IMR-90 (cell line): Measurements from ENCODE around the gene SMYD2. TPM values are rescaled to one million over a fixed set of nuclear protein-coding genes. Genes with fewer than 3 reads are reported as not detected.

Experiments
- ATAC-seq: fragments of 200-7000 bp; cut with Tn5 transposase; 2 replicates; pipeline ENCODE4 v1.9.1; 2020; ENCODE audit warnings: low read depth, mild to moderate bottlenecking, moderate library complexity
- BruUV-seq: library from RNA; stranded (reverse); fragments of 400-500 nt; replicated peaks from 2 replicates; lab custom pipeline; 2021; lab: Mats Ljungman, UMichigan
- CTCF ChIA-PET: fragments of 300-600 bp; formaldehyde crosslinking; extraction: SDS; loops from one replicate; lab custom pipeline; 2021; ENCODE audit warnings: antibody characterized with exemption; lab: Yijun Ruan, JAX
- POLR2A ChIA-PET: fragments of 300-600 bp; sonication (Branson Sonifier 250); formaldehyde crosslinking; loops from one replicate; lab custom pipeline; 2022; ENCODE audit warnings: antibody characterized with exemption; ENCODE audit not compliant: unreplicated experiment; lab: Charles Lee
- DNase-seq: peaks from one replicate; pipeline ENCODE4 v3.0.0; 2013
- H2AFZ ChIP-seq: replicated peaks from 2 replicates; pipeline ENCODE3; 2013; ENCODE audit warnings: low read length, mild to moderate bottlenecking; ENCODE audit not compliant: poor library complexity
- H2AK5ac ChIP-seq: 2 replicates; pipeline ENCODE4 v1.6.1; 2013; ENCODE audit warnings: low read depth, low read length, inconsistent platforms
- H2AK9ac ChIP-seq: replicated peaks from 2 replicates; pipeline ENCODE3; 2013; ENCODE audit warnings: mild to moderate bottlenecking, low read depth, low read length, moderate library complexity; ENCODE audit not compliant: poor library complexity
- H2BK120ac ChIP-seq: 2 replicates; pipeline ENCODE4 v1.6.1; 2013; ENCODE audit warnings: low read depth, low read length, inconsistent platforms
- H2BK15ac ChIP-seq: 3 replicates; pipeline ENCODE4 v1.6.1; 2013; ENCODE audit warnings: low read depth, low read length, inconsistent platforms
- H2BK20ac ChIP-seq: 2 replicates; pipeline ENCODE4 v1.6.1; 2013; ENCODE audit warnings: low read depth, mild to moderate bottlenecking, inconsistent platforms, low read length, moderate library complexity
- H2BK5ac ChIP-seq: 2 replicates; pipeline ENCODE4 v1.6.1; 2013; ENCODE audit warnings: mild to moderate bottlenecking, low read depth, low read length, inconsistent platforms; ENCODE audit not compliant: poor library complexity, severe bottlenecking
- H3K14ac ChIP-seq: replicated peaks from 2 replicates; pipeline ENCODE4 v1.6.1; 2013; ENCODE audit warnings: low read depth, low read length, inconsistent platforms
- H3K18ac ChIP-seq: 2 replicates; pipeline ENCODE4 v1.6.1; 2013; ENCODE audit warnings: low read depth, low read length, control low read depth
- H3K23ac ChIP-seq: 2 replicates; pipeline ENCODE4 v1.6.1; 2013; ENCODE audit warnings: low read depth, low read length, inconsistent platforms
- H3K27ac ChIP-seq: 2 replicates; pipeline ENCODE4 v1.5.1; 2013; ENCODE audit warnings: mild to moderate bottlenecking, control low read depth, low read length; ENCODE audit not compliant: insufficient read depth
- H3K27me3 ChIP-seq: 2 replicates; pipeline ENCODE4 v1.6.1; 2013; ENCODE audit warnings: low read length; ENCODE audit not compliant: control insufficient read depth, insufficient read depth
- H3K36me3 ChIP-seq: 2 replicates; pipeline ENCODE4 v1.6.1; 2013; ENCODE audit warnings: low read length, mixed read lengths; ENCODE audit not compliant: control insufficient read depth, insufficient read depth
- H3K4ac ChIP-seq: 2 replicates; pipeline ENCODE4 v1.6.1; 2013; ENCODE audit warnings: low read depth, low read length, inconsistent platforms
- H3K4me1 ChIP-seq: 2 replicates; pipeline ENCODE4 v1.6.1; 2013; ENCODE audit warnings: low read length, mixed read lengths; ENCODE audit not compliant: control insufficient read depth, insufficient read depth
- H3K4me2 ChIP-seq: 2 replicates; pipeline ENCODE4 v1.6.1; 2013; ENCODE audit warnings: low read depth, mild to moderate bottlenecking, control low read depth, low read length, moderate library complexity
- H3K4me3 ChIP-seq: 2 replicates; pipeline ENCODE4 v1.5.1; 2013; ENCODE audit warnings: low read depth, mild to moderate bottlenecking, control low read depth, low read length, moderate library complexity; ENCODE audit not compliant: insufficient read depth
- H3K56ac ChIP-seq: 2 replicates; pipeline ENCODE4 v1.6.1; 2013; ENCODE audit warnings: low read length, inconsistent platforms; ENCODE audit not compliant: insufficient read depth; ENCODE audit errors: extremely low read depth
- H3K79me1 ChIP-seq, 2 experiments: 2 replicates each; pipeline ENCODE4 v1.6.1; 2013; ENCODE audit warnings: low read length in 2 of 2, inconsistent platforms in 1 of 2, low read depth in 1 of 2
- H3K9ac ChIP-seq: 2 replicates; pipeline ENCODE4 v1.6.1; 2013; ENCODE audit warnings: low read depth, low read length, control low read depth
- H3K9me1 ChIP-seq: 2 replicates; pipeline ENCODE4 v1.6.1; 2013; ENCODE audit warnings: low read length, inconsistent platforms; ENCODE audit not compliant: insufficient read depth
- H3K9me3 ChIP-seq: 2 replicates; pipeline ENCODE4 v1.6.1; 2013; ENCODE audit warnings: low read length; ENCODE audit not compliant: control insufficient read depth, insufficient read depth
- H4K20me1 ChIP-seq: 2 replicates; pipeline ENCODE4 v1.6.1; 2013; ENCODE audit warnings: low read length, inconsistent platforms; ENCODE audit not compliant: insufficient read depth
- H4K5ac ChIP-seq: 2 replicates; pipeline ENCODE4 v1.6.1; 2013; ENCODE audit warnings: mild to moderate bottlenecking, low read depth, low read length, control low read depth
- H4K8ac ChIP-seq, 2 experiments: 2 replicates each; pipeline ENCODE4 v1.6.1; 2013; ENCODE audit warnings: low read depth in 2 of 2, low read length in 2 of 2, control low read depth in 1 of 2, inconsistent platforms in 1 of 2
- H4K91ac ChIP-seq: 2 replicates; pipeline ENCODE4 v1.6.1; 2013; ENCODE audit warnings: low read depth, low read length, inconsistent platforms; ENCODE audit not compliant: insufficient read depth
- BHLHE40 ChIP-seq: fragments of 150-350 bp; IDR thresholded peaks from 2 replicates; pipeline ENCODE4 v1.6.1; 2016; ENCODE audit warnings: mild to moderate bottlenecking, low read depth, low read length
- CEBPB ChIP-seq: IDR thresholded peaks from 2 replicates; pipeline ENCODE4 v1.6.1; 2012; ENCODE audit warnings: low read depth, low read length, improper control_type of control experiment
- CHD1 ChIP-seq: IDR thresholded peaks from 2 replicates; pipeline ENCODE4 v1.6.1; 2012; ENCODE audit warnings: low read depth, low read length, improper control_type of control experiment
- FOS ChIP-seq: fragments of 150-350 bp; IDR thresholded peaks from 2 replicates; pipeline ENCODE4 v1.6.1; 2016; ENCODE audit warnings: low read depth, low read length
- MAFK ChIP-seq: IDR thresholded peaks from 2 replicates; pipeline ENCODE4 v1.6.1; 2012; ENCODE audit warnings: low read depth, low read length, improper control_type of control experiment
- MAZ ChIP-seq: IDR thresholded peaks from 2 replicates; pipeline ENCODE4 v1.6.1; 2012; ENCODE audit warnings: low read depth, mild to moderate bottlenecking, low read length, improper control_type of control experiment, moderate library complexity, borderline replicate concordance
- MXI1 ChIP-seq: IDR thresholded peaks from 2 replicates; pipeline ENCODE4 v1.6.1; 2012; ENCODE audit warnings: low read depth, mild to moderate bottlenecking, low read length, moderate library complexity, borderline replicate concordance
- POLR2A ChIP-seq: IDR thresholded peaks from 2 replicates; pipeline ENCODE4 v1.6.1; 2012; ENCODE audit warnings: mild to moderate bottlenecking, low read depth, low read length
- RAD21 ChIP-seq: IDR thresholded peaks from 2 replicates; pipeline ENCODE4 v1.6.1; 2012; ENCODE audit warnings: low read length, improper control_type of control experiment
- RCOR1 ChIP-seq: IDR thresholded peaks from 2 replicates; pipeline ENCODE4 v1.6.1; 2012; ENCODE audit warnings: mild to moderate bottlenecking, low read length, improper control_type of control experiment; ENCODE audit not compliant: insufficient replicate concordance
- RFX5 ChIP-seq: IDR thresholded peaks from 2 replicates; pipeline ENCODE4 v1.8.0; 2012; ENCODE audit warnings: low read depth, mild to moderate bottlenecking, low read length, moderate library complexity
- SMC3 ChIP-seq: fragments of 150-350 bp; IDR thresholded peaks from 2 replicates; pipeline ENCODE4 v1.6.1; 2016; ENCODE audit warnings: low read depth, mild to moderate bottlenecking, antibody characterized with exemption, low read length, moderate library complexity
- USF2 ChIP-seq: fragments of 150-350 bp; IDR thresholded peaks from 2 replicates; pipeline ENCODE4 v1.6.1; 2017; ENCODE audit warnings: mild to moderate bottlenecking, antibody characterized with exemption, low read length, low read depth
- WGBS, 2 experiments: methylation state at CpG; one replicate each; pipeline versions ENCODE4 v1.1.5 to v1.1.7; 2013; ENCODE audit warnings: missing lambda C conversion rate in 2 of 2; ENCODE audit not compliant: insufficient read length in 1 of 2; ENCODE audit errors: extremely low coverage in 2 of 2; 5-methylcytosine and 5-hydroxymethylcytosine counted together
- dilution Hi-C: fragments of 300-500 bp; cut with HindIII; formaldehyde crosslinking; loops from one replicate; pipeline ENCODE4 v1.14.3; 2018; ENCODE audit warnings: low sequenced_read_pairs; ENCODE audit not compliant: unreplicated experiment
- in situ Hi-C: fragments of 300-500 bp; cut with MboI; formaldehyde crosslinking; loops from 3 replicates; pipeline ENCODE4 v1.14.3; 2019; ENCODE audit warnings: low sequenced_read_pairs, inconsistent platforms, mixed read lengths
- intact Hi-C: fragments of 100-400 bp; cut with micrococcal nuclease; formaldehyde crosslinking; loops from 2 replicates; pipeline ENCODE4 v1.10.0; 2022
- polyA plus RNA-seq, 3 experiments: library from polyadenylated mRNA; depleted of rRNA; stranded (reverse); fragments of >200 nt; gene quantifications; 2 replicates each; pipeline ENCODE4 v1.2.3, GENCODE V29; 2012; ENCODE audit warnings: low replicate concordance in 1 of 3
- total RNA-seq: library from RNA; depleted of rRNA; stranded (reverse); fragments of >200 nt; gene quantifications from 2 replicates; pipeline ENCODE4 v1.2.3, GENCODE V29; 2012
- TF ChIP-seq, protein P1 (sequence below): conservative IDR thresholded peaks from 2 replicates; pipeline ENCODE4 v1.5.1; 2012; ENCODE audit warnings: mild to moderate bottlenecking, low read depth, low read length, improper control_type of control experiment

Gene SMYD2
- total and polyA plus RNA-seq, 2 of the 4 experiments (the other 2 are of a cell fraction): 32.7 to 61.7 TPM

DNA sequence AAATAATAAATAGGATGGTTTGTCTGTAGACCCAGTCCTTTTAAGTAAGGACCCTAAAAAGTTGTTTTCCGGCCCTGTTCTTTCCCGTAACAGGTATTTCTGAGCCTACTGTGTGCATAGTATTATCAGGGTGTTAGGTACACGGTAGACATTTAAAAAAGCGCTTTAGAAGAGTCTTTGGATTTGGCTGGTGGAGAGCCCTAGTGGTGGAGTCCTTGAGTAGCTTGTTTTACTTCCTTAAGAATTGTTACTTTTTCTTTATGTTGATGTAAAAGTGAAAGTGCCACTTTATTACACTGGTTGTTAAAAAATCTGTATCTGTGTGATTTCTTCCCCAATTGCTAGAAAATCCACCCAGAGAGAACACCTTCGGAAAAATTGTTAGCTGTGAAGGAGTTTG, 36.8 kb downstream of the SMYD2 start:
- no peak overlapping the region for H3K27ac ChIP-seq
- no TSS peak for BruUV-seq
- H2BK20ac ChIP-seq: no peak overlapping the region
- peaks cover 6% of the 10 kb centered on the region for H3K36me3 ChIP-seq
- H2BK15ac ChIP-seq: no peak overlapping the region
- intact Hi-C loops: no loop called here
- no peak overlapping the region for H3K4me2 ChIP-seq
- H2AFZ ChIP-seq: no peak overlapping the region
- H3K23ac ChIP-seq: no peak overlapping the region
- peaks cover 2% of the 10 kb centered on the region; the same call in 1 of the 2 replicates for H3K4me1 ChIP-seq
- ChIA-PET CTCF (interaction anchor here (1.4 to 2.7 kb wide), 3 partner anchors 10 to 57 kb away, joined by 5 to 16 read pairs (median 8); no protein-coding TSS in a partner anchor), POLR2A (no interaction called here)
- no peak overlapping the region for H2BK5ac ChIP-seq
- no peak overlapping the region for H4K91ac ChIP-seq
- H3K79me1 ChIP-seq: no peaks in the 10 kb centered on the region; a peak in 1 of 4 replicates
- H4K20me1 ChIP-seq: 0 out of 2 replicates have a peak, but pooled peaks cover 4% of the 10 kb centered on the region
- ATAC-seq (no peak), DNase-seq (no peak)
- H4K8ac ChIP-seq: no peak overlapping the region
- H3K9ac ChIP-seq: no peak overlapping the region
- H3K9me1 ChIP-seq: 0 out of 2 replicates have a peak, but pooled peaks cover 3% of the 10 kb centered on the region
- no peak overlapping the region for H3K4ac ChIP-seq
- no peak overlapping the region for H4K5ac ChIP-seq
- WGBS, 2 experiments: 100% methylated on average over 2 of the region's 5 CpGs; no CpG with 5 or more reads in 1 of the 2 experiments
- no peaks in the 10 kb centered on the region for H3K9me3 ChIP-seq
- H3K14ac ChIP-seq: no peak overlapping the region
- no peak overlapping the region for H2AK9ac ChIP-seq
- H3K27me3 ChIP-seq: no peaks in the 10 kb centered on the region
- in situ Hi-C loops: no loop called here
- H2AK5ac ChIP-seq: no peak overlapping the region
- no peak for TF ChIP-seq FOS
- TF ChIP-seq MAZ: no peak
- no peak for TF ChIP-seq RFX5
- TF ChIP-seq MAFK: no peak
- TF ChIP-seq RAD21: no peak
- TF ChIP-seq CHD1: no peak
- TF ChIP-seq MXI1: no peak
- TF ChIP-seq POLR2A: no peak
- TF ChIP-seq BHLHE40: no peak
- no peak for TF ChIP-seq SMC3
- no peak for TF ChIP-seq USF2
- no peak for TF ChIP-seq RCOR1
- TF ChIP-seq, protein P1, sequence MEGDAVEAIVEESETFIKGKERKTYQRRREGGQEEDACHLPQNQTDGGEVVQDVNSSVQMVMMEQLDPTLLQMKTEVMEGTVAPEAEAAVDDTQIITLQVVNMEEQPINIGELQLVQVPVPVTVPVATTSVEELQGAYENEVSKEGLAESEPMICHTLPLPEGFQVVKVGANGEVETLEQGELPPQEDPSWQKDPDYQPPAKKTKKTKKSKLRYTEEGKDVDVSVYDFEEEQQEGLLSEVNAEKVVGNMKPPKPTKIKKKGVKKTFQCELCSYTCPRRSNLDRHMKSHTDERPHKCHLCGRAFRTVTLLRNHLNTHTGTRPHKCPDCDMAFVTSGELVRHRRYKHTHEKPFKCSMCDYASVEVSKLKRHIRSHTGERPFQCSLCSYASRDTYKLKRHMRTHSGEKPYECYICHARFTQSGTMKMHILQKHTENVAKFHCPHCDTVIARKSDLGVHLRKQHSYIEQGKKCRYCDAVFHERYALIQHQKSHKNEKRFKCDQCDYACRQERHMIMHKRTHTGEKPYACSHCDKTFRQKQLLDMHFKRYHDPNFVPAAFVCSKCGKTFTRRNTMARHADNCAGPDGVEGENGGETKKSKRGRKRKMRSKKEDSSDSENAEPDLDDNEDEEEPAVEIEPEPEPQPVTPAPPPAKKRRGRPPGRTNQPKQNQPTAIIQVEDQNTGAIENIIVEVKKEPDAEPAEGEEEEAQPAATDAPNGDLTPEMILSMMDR: no peak
- no peak for TF ChIP-seq CEBPB
- dilution Hi-C loops: no loop called here
- H3K18ac ChIP-seq: no peak overlapping the region
- H2BK120ac ChIP-seq: no peak overlapping the region
- H3K4me3 ChIP-seq: no peak overlapping the region
- no peak overlapping the region for H3K56ac ChIP-seq
